ENCODE measurements around the gene CHL1.

GRCh38 chr3:199835-200234 is 3.3 kb downstream of the CHL1 start:
- TF ChIP-seq CTCF (IDR thresholded peaks at IDR 0.05) (no peak), POLR2A (IDR thresholded peaks at IDR 0.05) (no peak), POLR2AphosphoS5 (IDR thresholded peaks at IDR 0.05) (no peak)

All from prostate gland (tissue), 2 donors.